ENCODE data around the gene PLEKHF1.

GRCh38 chr19:29724746-29725145 lies 59.5 kb downstream of the PLEKHF1 start:
- TF ChIP-seq CTCF (IDR thresholded peaks at IDR 0.05; ENCODE audit: low read depth, low read length, poor library complexity, severe bottlenecking): no peak
- no peak for TF ChIP-seq EZH2phosphoT487 (IDR thresholded peaks at IDR 0.05; ENCODE audit: borderline replicate concordance, low read length)

All from DOHH2 (cell line).